ENCODE measurements around the gene SPPL2A.

DNA sequence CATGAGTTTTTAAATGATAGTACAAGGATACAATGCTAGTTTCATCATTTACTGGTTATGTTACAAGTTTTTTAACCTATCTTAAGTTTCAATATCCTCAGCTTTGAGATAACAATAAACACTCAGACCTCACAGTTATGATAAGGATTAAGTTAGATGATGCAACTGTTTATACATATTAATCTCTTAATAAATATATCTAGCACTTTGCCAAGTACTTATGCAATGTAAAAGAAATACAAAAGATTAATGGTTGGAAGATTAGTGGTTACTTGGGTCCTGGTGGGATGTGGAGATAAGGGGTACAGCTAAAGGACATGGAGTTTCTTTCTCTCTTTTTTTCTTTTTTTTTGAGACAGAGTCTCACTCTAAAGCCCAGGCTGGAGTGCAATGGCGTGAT is 12.0 kb downstream of the SPPL2A start:
- TF ChIP-seq, protein P1, sequence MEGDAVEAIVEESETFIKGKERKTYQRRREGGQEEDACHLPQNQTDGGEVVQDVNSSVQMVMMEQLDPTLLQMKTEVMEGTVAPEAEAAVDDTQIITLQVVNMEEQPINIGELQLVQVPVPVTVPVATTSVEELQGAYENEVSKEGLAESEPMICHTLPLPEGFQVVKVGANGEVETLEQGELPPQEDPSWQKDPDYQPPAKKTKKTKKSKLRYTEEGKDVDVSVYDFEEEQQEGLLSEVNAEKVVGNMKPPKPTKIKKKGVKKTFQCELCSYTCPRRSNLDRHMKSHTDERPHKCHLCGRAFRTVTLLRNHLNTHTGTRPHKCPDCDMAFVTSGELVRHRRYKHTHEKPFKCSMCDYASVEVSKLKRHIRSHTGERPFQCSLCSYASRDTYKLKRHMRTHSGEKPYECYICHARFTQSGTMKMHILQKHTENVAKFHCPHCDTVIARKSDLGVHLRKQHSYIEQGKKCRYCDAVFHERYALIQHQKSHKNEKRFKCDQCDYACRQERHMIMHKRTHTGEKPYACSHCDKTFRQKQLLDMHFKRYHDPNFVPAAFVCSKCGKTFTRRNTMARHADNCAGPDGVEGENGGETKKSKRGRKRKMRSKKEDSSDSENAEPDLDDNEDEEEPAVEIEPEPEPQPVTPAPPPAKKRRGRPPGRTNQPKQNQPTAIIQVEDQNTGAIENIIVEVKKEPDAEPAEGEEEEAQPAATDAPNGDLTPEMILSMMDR (tag by site-specific recombination; IDR thresholded peaks at IDR 0.05): no peak
- TF ChIP-seq SP2 (tag by site-specific recombination; IDR thresholded peaks at IDR 0.05) (no peak), YY1 (tag by site-specific recombination; IDR thresholded peaks at IDR 0.05) (no peak), ZNF561 (tag by site-specific recombination; IDR thresholded peaks at IDR 0.05; ENCODE audit: borderline replicate concordance) (no peak), ZNF670 (tag by site-specific recombination; IDR thresholded peaks at IDR 0.05; ENCODE audit: low read depth) (no peak), ZNF510 (tag by site-specific recombination; IDR thresholded peaks at IDR 0.05; ENCODE audit: insufficient replicate concordance) (no peak), GLIS1 (tag by site-specific recombination; IDR thresholded peaks at IDR 0.05) (no peak)
- TF ChIP-seq, protein P2, sequence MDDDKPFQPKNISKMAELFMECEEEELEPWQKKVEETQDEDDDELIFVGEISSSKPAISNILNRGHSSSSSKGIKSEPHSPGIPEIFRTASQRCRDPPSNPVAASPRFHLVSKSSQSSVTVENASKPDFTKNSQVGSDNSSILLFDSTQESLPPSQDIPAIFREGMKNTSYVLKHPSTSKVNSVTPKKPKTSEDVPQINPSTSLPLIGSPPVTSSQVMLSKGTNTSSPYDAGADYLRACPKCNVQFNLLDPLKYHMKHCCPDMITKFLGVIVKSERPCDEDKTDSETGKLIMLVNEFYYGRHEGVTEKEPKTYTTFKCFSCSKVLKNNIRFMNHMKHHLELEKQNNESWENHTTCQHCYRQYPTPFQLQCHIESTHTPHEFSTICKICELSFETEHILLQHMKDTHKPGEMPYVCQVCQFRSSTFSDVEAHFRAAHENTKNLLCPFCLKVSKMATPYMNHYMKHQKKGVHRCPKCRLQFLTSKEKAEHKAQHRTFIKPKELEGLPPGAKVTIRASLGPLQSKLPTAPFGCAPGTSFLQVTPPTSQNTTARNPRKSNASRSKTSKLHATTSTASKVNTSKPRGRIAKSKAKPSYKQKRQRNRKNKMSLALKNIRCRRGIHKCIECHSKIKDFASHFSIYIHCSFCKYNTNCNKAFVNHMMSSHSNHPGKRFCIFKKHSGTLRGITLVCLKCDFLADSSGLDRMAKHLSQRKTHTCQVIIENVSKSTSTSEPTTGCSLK (tag by site-specific recombination; IDR thresholded peaks at IDR 0.05): no peak
- TF ChIP-seq, protein P3, sequence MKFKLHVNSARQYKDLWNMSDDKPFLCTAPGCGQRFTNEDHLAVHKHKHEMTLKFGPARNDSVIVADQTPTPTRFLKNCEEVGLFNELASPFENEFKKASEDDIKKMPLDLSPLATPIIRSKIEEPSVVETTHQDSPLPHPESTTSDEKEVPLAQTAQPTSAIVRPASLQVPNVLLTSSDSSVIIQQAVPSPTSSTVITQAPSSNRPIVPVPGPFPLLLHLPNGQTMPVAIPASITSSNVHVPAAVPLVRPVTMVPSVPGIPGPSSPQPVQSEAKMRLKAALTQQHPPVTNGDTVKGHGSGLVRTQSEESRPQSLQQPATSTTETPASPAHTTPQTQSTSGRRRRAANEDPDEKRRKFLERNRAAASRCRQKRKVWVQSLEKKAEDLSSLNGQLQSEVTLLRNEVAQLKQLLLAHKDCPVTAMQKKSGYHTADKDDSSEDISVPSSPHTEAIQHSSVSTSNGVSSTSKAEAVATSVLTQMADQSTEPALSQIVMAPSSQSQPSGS (tag by site-specific recombination; IDR thresholded peaks at IDR 0.05; ENCODE audit: low read depth): no peak
- TF ChIP-seq, protein P4, sequence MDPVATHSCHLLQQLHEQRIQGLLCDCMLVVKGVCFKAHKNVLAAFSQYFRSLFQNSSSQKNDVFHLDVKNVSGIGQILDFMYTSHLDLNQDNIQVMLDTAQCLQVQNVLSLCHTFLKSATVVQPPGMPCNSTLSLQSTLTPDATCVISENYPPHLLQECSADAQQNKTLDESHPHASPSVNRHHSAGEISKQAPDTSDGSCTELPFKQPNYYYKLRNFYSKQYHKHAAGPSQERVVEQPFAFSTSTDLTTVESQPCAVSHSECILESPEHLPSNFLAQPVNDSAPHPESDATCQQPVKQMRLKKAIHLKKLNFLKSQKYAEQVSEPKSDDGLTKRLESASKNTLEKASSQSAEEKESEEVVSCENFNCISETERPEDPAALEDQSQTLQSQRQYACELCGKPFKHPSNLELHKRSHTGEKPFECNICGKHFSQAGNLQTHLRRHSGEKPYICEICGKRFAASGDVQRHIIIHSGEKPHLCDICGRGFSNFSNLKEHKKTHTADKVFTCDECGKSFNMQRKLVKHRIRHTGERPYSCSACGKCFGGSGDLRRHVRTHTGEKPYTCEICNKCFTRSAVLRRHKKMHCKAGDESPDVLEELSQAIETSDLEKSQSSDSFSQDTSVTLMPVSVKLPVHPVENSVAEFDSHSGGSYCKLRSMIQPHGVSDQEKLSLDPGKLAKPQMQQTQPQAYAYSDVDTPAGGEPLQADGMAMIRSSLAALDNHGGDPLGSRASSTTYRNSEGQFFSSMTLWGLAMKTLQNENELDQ (tag by site-specific recombination; IDR thresholded peaks at IDR 0.05; ENCODE audit: low read depth): no peak
- TF ChIP-seq, protein P5, sequence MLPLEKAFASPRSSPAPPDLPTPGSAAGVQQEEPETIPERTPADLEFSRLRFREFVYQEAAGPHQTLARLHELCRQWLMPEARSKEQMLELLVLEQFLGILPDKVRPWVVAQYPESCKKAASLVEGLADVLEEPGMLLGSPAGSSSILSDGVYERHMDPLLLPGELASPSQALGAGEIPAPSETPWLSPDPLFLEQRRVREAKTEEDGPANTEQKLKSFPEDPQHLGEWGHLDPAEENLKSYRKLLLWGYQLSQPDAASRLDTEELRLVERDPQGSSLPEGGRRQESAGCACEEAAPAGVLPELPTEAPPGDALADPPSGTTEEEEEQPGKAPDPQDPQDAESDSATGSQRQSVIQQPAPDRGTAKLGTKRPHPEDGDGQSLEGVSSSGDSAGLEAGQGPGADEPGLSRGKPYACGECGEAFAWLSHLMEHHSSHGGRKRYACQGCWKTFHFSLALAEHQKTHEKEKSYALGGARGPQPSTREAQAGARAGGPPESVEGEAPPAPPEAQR (tag by site-specific recombination; IDR thresholded peaks at IDR 0.05): no peak

All from HEK293 (cell line).